HK-2 (cell line): ENCODE data around the gene GFOD1.

Experiments
- DNase-seq: peaks from one replicate; pipeline ENCODE4 v3.0.0-alpha.2; 2018; ENCODE audit not compliant: unreplicated experiment

The GFOD1 gene

GRCh38 chr6:13487122-13488014 is at the start of gene GFOD1:
TSS of gene GFOD1 (minus strand) at chr6:13487600. CDS start at chr6:13486890, 710 bp downstream.
- DNase-seq: peak; percentile 83

GRCh38 chr6:13536796-13537526 is 49.6 kb upstream of the GFOD1 start:
- no peak for DNase-seq

GRCh38 chr6:13535306-13535705 is 47.9 kb upstream of the GFOD1 start:
- DNase-seq: no peak

GRCh38 chr6:13534536-13534935 is 47.1 kb upstream of the GFOD1 start:
- no peak for DNase-seq

- DNase-seq: no peak
Observed at GRCh38 chr6:13531956-13532355, 44.6 kb upstream of the GFOD1 start.

- DNase-seq: no peak
Observed at GRCh38 chr6:13528777-13529343, 41.5 kb upstream of the GFOD1 start.

- no peak for DNase-seq
Observed at GRCh38 chr6:13528232-13528631, 40.8 kb upstream of the GFOD1 start.

- no peak for DNase-seq
Observed at GRCh38 chr6:13527671-13528056, 40.3 kb upstream of the GFOD1 start.

- DNase-seq: no peak
Observed at GRCh38 chr6:13526727-13527670, 39.6 kb upstream of the GFOD1 start.

- no peak for DNase-seq
Observed at GRCh38 chr6:13526357-13526726, 38.9 kb upstream of the GFOD1 start.

GRCh38 chr6:13524801-13525508 is 37.6 kb upstream of the GFOD1 start:
- no peak for DNase-seq

- no peak for DNase-seq
Observed at GRCh38 chr6:13523826-13524622, 36.6 kb upstream of the GFOD1 start.

- DNase-seq: no peak
Observed at GRCh38 chr6:13522656-13523055, 35.3 kb upstream of the GFOD1 start.

- no peak for DNase-seq
Observed at GRCh38 chr6:13519839-13520238, 32.4 kb upstream of the GFOD1 start.

GRCh38 chr6:13517116-13517515 is 29.7 kb upstream of the GFOD1 start:
- no peak for DNase-seq

- no peak for DNase-seq
Observed at GRCh38 chr6:13515912-13516311, 28.5 kb upstream of the GFOD1 start.

GRCh38 chr6:13513626-13514502 is 26.5 kb upstream of the GFOD1 start:
- DNase-seq: no peak

- DNase-seq: no peak
Observed at GRCh38 chr6:13512900-13513299, 25.5 kb upstream of the GFOD1 start.
